PC-3 (cell line): ENCODE data around the gene LIMS1. TPM values are rescaled to one million over a fixed set of nuclear protein-coding genes. Genes with fewer than 3 reads are reported as not detected.
"Not testable (repeated sequence)": the region's sequence is repeated elsewhere in the genome, so short reads cannot be mapped to it uniquely, and the experiment has no call there.

Source experiments
- ATAC-seq: fragments of 200-7000 bp; cut with Tn5 transposase; 2 replicates; pipeline ENCODE4 v1.9.1; 2020; ENCODE audit warnings: mild to moderate bottlenecking, moderate library complexity
- BruUV-seq: library from RNA; stranded (reverse); fragments of 400-500 nt; replicated peaks from 2 replicates; lab custom pipeline; 2021; lab: Mats Ljungman, UMichigan
- CTCF ChIA-PET: fragments of 300-600 bp; sonication (Branson Sonifier 250); formaldehyde crosslinking; loops from one replicate; lab custom pipeline; 2022; ENCODE audit warnings: antibody characterized with exemption; lab: Charles Lee
- POLR2A ChIA-PET: fragments of 300-600 bp; sonication (Branson Sonifier 250); formaldehyde crosslinking; loops from one replicate; lab custom pipeline; 2022; ENCODE audit warnings: antibody characterized with exemption; ENCODE audit not compliant: unreplicated experiment; lab: Charles Lee
- DNase-seq: peaks from one replicate; pipeline ENCODE4 v3.0.0-alpha.2; 2015
- H2AFZ ChIP-seq: fragments of 300-600 bp; sonication (generic); 2 replicates; pipeline ENCODE4 v1.6.0; 2016; ENCODE audit warnings: antibody characterized with exemption, low read length
- H3F3A ChIP-seq: fragments of 300-600 bp; sonication (generic); one replicate; pipeline ENCODE4 v1.6.0; 2017; ENCODE audit warnings: antibody characterized with exemption, low read length, control low read depth, mild to moderate bottlenecking; ENCODE audit not compliant: unreplicated experiment
- H3K27ac ChIP-seq: fragments of 300-600 bp; sonication (generic); 2 replicates; pipeline ENCODE4 v1.5.1; 2016; ENCODE audit warnings: mild to moderate bottlenecking, low read length
- H3K27me3 ChIP-seq: fragments of 300-600 bp; sonication (generic); 2 replicates; pipeline ENCODE4 v1.6.1; 2016; ENCODE audit warnings: low read length, mixed read lengths
- H3K36me3 ChIP-seq: fragments of 300-600 bp; sonication (generic); 2 replicates; pipeline ENCODE4 v1.6.1; 2016; ENCODE audit warnings: low read depth, mixed run types, low read length, mixed read lengths
- H3K4me1 ChIP-seq: fragments of 300-600 bp; sonication (generic); 2 replicates; pipeline ENCODE4 v1.5.1; 2016; ENCODE audit warnings: low read length; ENCODE audit not compliant: insufficient read depth
- H3K4me2 ChIP-seq: fragments of 300-600 bp; sonication (generic); 2 replicates; pipeline ENCODE4 v1.6.0; 2016; ENCODE audit warnings: low read length
- H3K4me3 ChIP-seq: fragments of 300-600 bp; sonication (generic); 2 replicates; pipeline ENCODE4 v1.5.1; 2016; ENCODE audit warnings: mild to moderate bottlenecking, low read length, mixed read lengths
- H3K79me2 ChIP-seq: fragments of 300-600 bp; sonication (generic); 2 replicates; pipeline ENCODE4 v1.6.1; 2017; ENCODE audit warnings: low read length, mixed read lengths
- H3K9ac ChIP-seq: fragments of 300-600 bp; sonication (generic); 2 replicates; pipeline ENCODE4 v1.6.0; 2016; ENCODE audit warnings: mild to moderate bottlenecking, low read length
- H3K9me2 ChIP-seq: fragments of 300-600 bp; sonication (generic); replicated peaks from 2 replicates; pipeline ENCODE4 v1.6.1; 2016; ENCODE audit warnings: mixed run types, low read length, mixed read lengths
- H3K9me3 ChIP-seq: fragments of 300-600 bp; sonication (generic); 2 replicates; pipeline ENCODE4 v1.6.1; 2016; ENCODE audit warnings: low read length, mixed read lengths
- H4K20me1 ChIP-seq: fragments of 300-600 bp; sonication (generic); 2 replicates; pipeline ENCODE4 v1.6.1; 2016; ENCODE audit warnings: low read length, mixed read lengths
- intact Hi-C: fragments of 100-400 bp; cut with micrococcal nuclease; formaldehyde crosslinking; loops from 2 replicates; pipeline ENCODE4 v1.9.0; 2023
- total RNA-seq: library from RNA; depleted of rRNA; stranded (reverse); fragments of >200 nt; gene quantifications from 2 replicates; pipeline ENCODE4 v1.2.3, GENCODE V29; 2014

Gene LIMS1
- total RNA-seq, 1 experiment from 2014 or later: 58.9 TPM

DNA sequence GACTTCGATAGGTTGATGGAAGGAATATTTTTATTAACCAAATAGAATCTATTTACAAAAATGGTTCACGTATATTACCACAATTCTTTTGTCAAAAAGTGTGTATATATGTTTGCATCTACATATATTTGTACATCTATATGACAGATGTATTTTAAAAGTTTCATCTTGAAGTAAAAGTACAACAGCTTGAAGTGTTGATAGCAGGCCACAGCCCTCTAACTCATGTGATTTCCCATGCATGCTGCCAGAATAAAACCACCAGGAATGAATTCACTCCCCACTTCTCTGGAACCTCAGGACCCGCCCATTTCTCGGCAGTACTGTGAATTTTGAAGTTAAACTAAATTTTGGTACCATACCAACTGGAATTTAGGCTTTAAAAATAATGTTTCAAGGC is 26.6 kb upstream of the LIMS1 start:
- H3K9me3 ChIP-seq, H3K27ac ChIP-seq, DNase-seq, H4K20me1 ChIP-seq, intact Hi-C loops, H3K27me3 ChIP-seq, H3K4me1 ChIP-seq, H3K9me2 ChIP-seq, ATAC-seq, H3K36me3 ChIP-seq, CTCF ChIA-PET, H3K9ac ChIP-seq, H2AFZ ChIP-seq, POLR2A ChIA-PET, H3K4me3 ChIP-seq, H3K4me2 ChIP-seq, H3F3A ChIP-seq, H3K79me2 ChIP-seq, BruUV-seq: not testable (repeated sequence)

DNA sequence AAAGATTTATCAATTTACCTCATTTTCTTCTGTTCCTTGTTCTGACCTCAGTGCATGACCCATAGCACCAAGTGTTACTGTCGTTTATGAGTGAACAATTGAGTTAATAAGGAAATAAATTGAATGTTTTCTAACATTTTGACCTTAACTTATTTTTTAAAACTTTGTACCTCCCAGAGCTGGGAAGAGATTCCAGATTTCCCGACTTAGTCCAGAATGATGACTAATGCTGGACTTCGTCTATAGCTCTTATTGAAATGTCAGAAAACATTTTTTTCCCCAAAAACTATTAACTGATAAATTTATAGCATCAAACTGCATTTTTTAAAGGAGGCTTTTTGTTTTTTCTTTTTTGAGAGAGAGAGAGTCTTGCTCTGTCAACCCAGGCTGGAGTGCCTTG is 21.8 kb upstream of the LIMS1 start:
- POLR2A ChIA-PET, H2AFZ ChIP-seq, H3K27ac ChIP-seq, DNase-seq, H3K27me3 ChIP-seq, H3F3A ChIP-seq, H3K9me2 ChIP-seq, H3K36me3 ChIP-seq, H4K20me1 ChIP-seq, ATAC-seq, H3K9me3 ChIP-seq, intact Hi-C loops, H3K4me1 ChIP-seq, BruUV-seq, H3K4me3 ChIP-seq, H3K9ac ChIP-seq, H3K4me2 ChIP-seq, H3K79me2 ChIP-seq: not testable (repeated sequence)
- CTCF ChIA-PET: interaction anchor here (0.7 kb wide), 1 partner anchor 37 kb away, joined by 4 read pairs; no protein-coding TSS in a partner anchor

DNA sequence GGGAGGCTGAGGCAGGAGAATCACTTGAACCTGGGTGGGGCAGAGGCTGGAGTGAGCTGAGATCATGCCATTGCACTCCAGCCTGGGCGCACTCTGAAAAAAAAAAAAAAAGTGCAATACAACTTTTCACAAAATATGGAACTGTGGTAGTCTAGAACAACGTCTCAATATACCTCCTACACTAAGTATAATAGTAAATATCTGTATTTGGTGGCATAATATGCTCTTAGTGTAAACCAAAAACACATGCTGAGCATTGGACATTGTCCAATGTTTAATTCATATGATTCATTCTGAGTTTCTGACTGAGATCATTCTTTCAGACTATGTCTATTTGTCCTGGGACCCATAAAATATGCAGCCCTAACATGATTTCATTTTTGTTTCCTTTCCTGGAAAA is 19.8 kb upstream of the LIMS1 start:
- ATAC-seq, H3K9ac ChIP-seq, BruUV-seq, POLR2A ChIA-PET, H3K27me3 ChIP-seq, H3K9me3 ChIP-seq, CTCF ChIA-PET, H3K36me3 ChIP-seq, H2AFZ ChIP-seq, H3K79me2 ChIP-seq, H3K4me3 ChIP-seq, H3K9me2 ChIP-seq, H4K20me1 ChIP-seq, H3F3A ChIP-seq, H3K4me1 ChIP-seq: not testable (repeated sequence)
- DNase-seq: peak; percentile 45
- H3K27ac ChIP-seq: peak overlapping the region; percentile 37; the same call in 1 of the 2 replicates
- H3K4me2 ChIP-seq: peak overlapping the region; percentile 48; the same call in 1 of the 2 replicates
- intact Hi-C loops: loop anchor here (1.0 kb wide), 1 partner anchor 70 kb away; no protein-coding TSS in a partner anchor

DNA sequence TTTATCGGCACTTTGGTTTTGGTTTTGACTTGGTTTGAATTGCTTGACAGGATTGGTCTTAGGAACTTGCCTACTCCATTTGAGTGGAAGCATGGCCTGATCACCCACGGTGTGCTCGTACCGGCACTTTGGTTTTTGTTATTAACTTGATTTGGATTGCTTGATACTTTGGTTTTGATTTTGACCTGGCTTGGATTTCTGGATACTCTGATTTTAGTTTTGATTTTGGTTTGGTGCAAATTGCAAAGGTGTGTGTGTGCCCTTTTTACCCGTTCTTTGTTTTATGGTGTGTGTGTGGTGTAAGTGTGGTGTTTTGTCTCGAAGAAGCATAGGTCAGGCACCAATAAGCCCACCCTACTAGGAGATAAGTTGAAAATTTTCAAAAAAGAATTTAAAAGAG is 9.6 kb upstream of the LIMS1 start:
- intact Hi-C loops, H3K36me3 ChIP-seq, H3K27me3 ChIP-seq, H3K4me3 ChIP-seq, DNase-seq, ATAC-seq, H3K9me3 ChIP-seq, H3K9ac ChIP-seq, H3K9me2 ChIP-seq, H3K79me2 ChIP-seq, POLR2A ChIA-PET, H3F3A ChIP-seq, H3K4me1 ChIP-seq, H3K4me2 ChIP-seq, CTCF ChIA-PET, H4K20me1 ChIP-seq, H2AFZ ChIP-seq, BruUV-seq, H3K27ac ChIP-seq: not testable (repeated sequence)

DNA sequence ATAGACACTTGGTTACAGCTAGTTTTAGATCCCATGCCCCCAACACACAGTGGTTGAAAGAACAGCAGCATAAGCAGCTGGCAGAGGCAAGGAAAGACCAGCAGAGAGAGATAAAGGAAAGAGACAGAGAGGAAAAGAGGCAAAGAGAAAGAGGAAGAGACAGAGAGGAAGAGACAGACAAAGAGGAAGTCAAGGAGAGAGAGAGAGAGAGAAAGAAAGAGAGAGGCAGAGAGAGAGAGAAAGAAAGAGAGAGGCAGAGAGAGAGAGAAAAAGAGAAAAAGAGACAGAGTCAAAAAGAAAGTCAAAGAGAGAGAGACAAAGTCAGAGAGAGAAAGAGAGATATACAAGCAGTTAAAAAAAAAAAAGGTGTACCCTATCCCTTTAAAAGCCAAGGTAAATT is 9.0 kb upstream of the LIMS1 start:
- H3K79me2 ChIP-seq, H3K4me3 ChIP-seq, H4K20me1 ChIP-seq, H3K36me3 ChIP-seq, CTCF ChIA-PET, H3K27ac ChIP-seq, H2AFZ ChIP-seq, H3K9me2 ChIP-seq, ATAC-seq, H3K4me1 ChIP-seq, H3K4me2 ChIP-seq, H3K27me3 ChIP-seq, H3K9me3 ChIP-seq, BruUV-seq, POLR2A ChIA-PET, DNase-seq, intact Hi-C loops, H3F3A ChIP-seq, H3K9ac ChIP-seq: not testable (repeated sequence)
